NCI-H2171 (cell line): ENCODE results near the gene LBR.

Source experiments
- DNase-seq: peaks from one replicate; lab custom pipeline; 2025; lab: John Stamatoyannopoulos, UW

The LBR gene

GRCh38 chr1:225464851-225465792 lies 37.3 kb upstream of the LBR start:
- DNase-seq: peak; percentile 55

DNA sequence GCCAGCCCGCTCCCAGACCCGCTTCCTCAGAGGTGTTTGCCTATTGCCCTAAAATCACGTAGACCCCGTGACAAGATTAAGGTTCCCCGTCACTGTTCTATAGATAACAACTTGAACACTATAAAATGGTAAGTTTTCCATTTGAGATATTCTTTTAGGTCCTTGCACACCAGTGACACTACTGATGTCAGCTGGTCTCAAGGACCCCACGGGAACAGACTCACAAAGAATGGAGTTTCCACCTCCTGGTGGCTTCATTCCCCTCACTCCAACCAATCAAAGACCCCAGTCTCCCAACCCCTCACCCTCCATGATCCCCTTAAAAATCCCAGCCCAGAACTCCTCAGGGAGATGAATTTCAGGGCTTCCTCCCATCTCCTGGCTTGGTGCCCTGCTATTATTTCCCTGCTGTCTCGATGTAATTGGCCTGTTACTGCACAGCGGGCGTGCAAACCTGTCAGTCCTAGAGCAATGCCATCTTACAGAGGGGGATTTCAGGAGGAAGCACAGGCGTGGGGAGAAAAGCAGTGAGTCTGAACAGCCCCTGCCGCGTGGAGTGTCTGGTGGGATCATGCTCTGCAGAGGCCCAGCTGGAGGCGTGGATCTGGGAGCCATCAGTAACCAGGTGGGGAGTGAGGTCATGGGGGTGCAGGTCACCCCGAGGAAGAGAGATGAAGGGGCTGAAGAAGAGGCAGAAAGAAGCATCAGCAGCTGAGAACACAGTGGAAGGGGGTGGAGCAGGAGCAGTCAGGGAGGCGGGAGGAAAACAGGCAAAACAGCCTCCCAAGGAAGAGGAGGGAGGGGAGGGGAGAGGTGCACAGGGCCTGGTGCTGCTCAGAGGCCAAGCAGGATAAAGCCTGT lies 35.1 kb upstream of the LBR start:
- DNase-seq: peak; percentile 91

DNA sequence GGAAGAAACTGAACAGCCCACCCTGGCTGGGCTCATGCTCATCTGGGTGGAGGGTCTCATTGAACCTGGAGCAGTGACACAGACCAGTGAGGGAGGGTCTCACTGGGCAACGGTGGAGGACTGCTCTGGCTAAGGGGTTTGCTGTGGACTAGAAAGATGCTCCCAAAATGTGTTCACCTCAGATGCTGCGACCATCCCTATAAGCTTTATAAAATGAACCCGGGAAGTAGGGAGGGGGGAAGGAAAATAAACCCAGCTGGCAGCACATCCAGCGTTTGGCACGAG lies 34.5 kb upstream of the LBR start:
- peak; percentile 76 for DNase-seq

DNA sequence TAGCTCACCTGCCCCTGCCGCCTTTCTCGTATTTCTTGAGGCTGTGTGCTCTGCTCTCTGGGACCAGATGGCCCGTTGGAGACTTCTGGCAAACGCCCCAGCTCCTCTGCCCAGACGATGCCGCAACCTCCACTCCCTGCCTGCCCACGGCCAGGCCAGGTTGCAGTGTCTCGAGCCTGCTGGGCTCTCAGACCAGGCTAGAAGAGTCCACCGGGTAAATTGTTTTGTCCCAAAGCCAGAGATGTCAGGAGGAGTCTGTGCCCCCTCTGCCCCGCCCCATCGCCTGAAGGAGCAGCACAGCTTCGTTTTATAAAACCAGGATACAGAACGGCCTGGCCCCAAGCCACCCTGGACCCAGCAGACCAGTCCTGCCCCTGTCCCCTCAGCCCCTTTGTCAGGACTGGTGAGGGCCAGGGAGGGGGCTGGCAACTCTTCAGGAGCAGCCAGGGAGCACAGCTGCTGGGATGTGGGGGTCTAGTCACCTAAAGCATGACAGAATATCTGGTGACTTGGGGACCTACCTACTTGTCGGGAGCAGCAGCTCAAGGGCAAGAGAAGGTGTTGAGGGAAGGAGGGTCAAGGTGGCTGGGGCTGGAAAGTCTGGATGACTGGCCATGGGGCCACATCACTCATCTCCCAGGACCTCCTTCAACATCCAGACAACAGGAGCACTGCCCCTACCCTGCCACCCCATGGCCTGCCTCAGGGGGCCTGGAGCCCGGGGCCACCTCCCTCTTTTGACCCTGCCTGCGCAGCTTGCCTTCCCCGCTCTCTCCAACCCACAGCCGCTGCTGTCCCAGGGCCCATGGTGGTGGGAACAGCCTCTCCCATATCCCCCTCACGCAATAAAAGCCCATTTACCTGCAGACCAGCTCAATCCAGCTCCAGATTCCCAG lies 33.9 kb upstream of the LBR start:
- peak; percentile 42 for DNase-seq

DNA sequence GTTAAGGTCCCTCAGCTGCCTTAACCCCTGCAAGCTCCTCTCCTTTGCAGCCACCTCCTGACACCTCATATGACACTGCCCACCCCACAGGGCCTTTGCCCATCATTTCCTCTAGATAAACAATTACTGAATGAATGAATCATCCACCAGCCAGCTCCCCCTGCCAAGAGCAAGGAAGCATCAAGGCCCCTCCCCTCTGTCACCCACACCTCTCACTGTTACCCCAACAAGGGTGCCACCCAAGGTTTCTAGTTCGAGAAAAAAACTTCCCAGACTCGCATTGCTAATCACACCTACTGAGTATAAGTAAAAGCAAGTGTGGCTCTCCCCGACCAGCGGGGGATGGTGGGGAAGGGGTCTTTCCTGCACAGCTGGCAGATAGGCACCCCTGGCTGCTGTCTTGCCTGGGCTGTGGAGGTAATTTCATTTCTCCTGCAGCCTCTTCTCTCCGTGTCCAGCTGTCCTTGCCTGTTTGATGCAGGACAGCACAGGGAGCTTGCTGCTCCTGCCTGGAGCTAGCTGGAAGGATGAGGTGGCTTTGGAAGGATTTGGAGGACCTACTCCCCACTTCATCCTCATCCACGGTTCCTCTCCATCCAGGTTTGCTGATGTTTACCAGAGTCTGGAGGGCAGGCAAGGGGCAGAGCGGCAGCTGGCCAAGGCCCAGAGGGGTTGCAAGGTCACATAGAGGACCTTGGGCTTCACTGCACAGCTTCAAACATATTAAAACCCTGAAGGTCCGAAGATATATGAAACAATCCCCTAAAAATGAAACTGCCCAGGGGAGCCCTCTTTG lies 33.1 kb upstream of the LBR start:
- DNase-seq: no peak

GRCh38 chr1:225460021-225460736 lies 32.3 kb upstream of the LBR start:
- no peak for DNase-seq

- DNase-seq: no peak
Observed at GRCh38 chr1:225458222-225458631, 30.4 kb upstream of the LBR start.

DNA sequence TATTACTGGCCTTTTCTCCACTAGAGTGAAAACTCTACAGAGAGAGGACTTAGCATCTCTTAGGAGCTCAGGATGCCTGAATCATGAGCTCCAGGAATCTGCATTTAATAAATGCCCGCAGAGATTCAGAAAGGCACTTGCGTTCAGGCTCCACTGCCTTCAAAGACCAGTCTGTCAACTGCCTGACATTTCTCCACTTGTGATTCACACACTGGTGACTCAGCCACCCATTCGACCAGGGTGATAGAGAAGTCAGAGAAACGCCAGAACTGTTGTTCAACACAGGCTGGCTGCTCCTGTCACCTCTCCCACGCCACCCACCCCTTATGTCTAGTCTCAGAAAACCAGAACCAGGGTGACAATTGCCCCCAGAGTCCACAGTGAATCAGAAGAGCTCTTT lies 26.9 kb upstream of the LBR start:
- no peak for DNase-seq

- no peak for DNase-seq
Observed at GRCh38 chr1:225453797-225454648, 26.2 kb upstream of the LBR start.

DNA sequence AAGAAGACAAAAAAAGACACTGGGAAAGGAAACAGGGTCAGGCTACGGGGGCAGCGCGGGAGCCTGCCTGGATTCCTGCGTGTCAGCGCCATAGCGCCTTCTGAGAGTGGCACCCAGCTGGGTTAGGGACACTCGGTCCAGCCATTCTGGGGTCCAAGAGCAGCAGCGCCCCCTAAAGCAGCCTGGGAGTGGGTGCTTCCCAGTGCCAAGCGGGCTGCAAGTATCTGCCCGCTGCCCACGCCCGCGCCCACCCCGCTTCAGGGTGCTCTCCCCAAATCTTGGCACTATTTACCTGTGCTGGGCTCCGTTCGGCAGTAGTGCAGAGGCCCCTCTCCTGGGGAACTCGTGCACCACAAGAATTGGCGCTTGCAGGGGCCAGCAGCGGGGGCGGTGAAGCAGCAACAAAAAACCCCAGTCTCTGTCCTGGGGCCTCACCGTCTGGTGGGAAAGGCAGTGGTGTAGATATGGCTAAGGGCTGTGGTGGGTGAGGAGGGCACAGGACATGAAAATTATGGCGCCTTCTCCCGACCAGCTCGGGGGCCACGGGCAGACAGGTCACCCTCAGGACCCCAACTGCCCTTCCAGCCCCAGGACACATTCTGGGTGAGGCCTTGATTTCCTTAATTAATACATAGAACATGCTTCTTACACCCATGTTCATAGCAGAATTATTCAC lies 24.1 kb upstream of the LBR start:
- no peak for DNase-seq

GRCh38 chr1:225451340-225451739 lies 23.5 kb upstream of the LBR start:
- no peak for DNase-seq

DNA sequence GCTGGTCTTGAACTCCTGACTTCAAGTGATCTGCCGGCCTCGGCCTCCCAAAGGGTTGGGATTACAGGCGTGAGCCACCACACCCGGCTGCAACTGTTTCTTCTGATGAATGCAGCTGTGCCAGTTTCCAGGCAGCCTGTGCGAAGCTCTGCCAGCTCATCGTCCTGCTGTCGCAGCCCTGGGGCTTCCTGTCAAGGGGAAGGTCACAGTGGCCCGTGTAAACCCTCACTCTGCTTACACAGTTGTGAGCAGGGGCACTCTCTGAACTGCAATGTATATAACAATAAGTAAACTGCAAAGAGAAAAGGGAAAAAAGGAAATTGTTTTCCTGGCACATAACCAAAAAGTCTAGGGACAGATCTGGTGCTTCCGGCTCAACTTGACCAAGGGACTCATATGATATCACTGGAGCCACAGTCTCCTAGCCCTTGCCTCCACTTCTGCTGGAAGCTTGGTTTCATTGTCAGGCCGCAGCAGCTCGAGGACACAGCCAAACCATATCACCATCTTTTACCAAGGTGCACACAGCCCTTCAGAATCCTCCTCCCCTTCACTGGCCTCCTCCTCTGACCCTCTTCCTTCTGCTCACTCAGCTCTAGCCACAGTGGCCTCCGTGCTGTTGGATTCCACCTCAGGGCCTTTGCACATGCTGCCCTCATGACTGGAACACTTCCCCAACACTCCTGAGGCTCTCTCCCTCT lies 22.8 kb upstream of the LBR start:
- no peak for DNase-seq

- DNase-seq: no peak
Observed at GRCh38 chr1:225449774-225450173, 21.9 kb upstream of the LBR start.

GRCh38 chr1:225449261-225449660 lies 21.4 kb upstream of the LBR start:
- DNase-seq: no peak

GRCh38 chr1:225448146-225448805 lies 20.4 kb upstream of the LBR start:
- DNase-seq: no peak

DNA sequence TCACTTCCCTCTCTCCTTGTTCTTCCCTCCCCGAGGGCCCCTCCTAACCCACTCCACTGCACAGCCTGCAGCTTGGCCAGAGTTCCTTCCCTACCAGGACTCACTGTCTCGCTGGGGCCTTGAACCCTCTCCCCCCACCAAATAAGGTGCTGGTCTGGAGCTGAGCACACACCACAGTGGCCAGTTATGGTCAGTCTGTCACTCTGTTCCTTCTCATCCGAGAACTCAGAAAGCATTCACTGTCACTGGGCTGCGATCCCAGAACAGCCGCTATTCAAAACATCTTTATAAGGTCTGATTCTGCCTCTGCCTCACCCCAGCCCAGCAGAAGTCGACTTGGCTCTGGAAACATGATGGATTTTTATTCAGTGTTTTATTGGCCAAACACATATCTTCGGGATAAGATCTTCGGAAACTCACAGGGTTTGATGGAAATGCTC lies 19.8 kb upstream of the LBR start:
- DNase-seq: no peak

- DNase-seq: no peak
Observed at GRCh38 chr1:225446981-225447615, 19.3 kb upstream of the LBR start.
